Islet of Langerhans (tissue), 1 donor: Measurements from ENCODE around the gene LDLRAD4.

Experiments
- FAIRE-seq: peaks from one replicate; lab custom pipeline; 2011; peaks lifted over from hg19 to GRCh38; lab: Jason Lieb, UNC

LDLRAD4 gene

GRCh38 chr18:13696961-13697360 is 478.4 kb downstream of the LDLRAD4 start:
- no peak for FAIRE-seq

GRCh38 chr18:13700153-13700552 is 481.6 kb downstream of the LDLRAD4 start:
- FAIRE-seq = no peak
